GM19240 (cell line): Measurements from ENCODE around the gene FBXO42.

Experiments used
- DNase-seq: peaks from one replicate; pipeline ENCODE4 v3.0.0; 2011; ENCODE audit warnings: low spot score; ENCODE audit not compliant: insufficient read length

The FBXO42 gene

DNA sequence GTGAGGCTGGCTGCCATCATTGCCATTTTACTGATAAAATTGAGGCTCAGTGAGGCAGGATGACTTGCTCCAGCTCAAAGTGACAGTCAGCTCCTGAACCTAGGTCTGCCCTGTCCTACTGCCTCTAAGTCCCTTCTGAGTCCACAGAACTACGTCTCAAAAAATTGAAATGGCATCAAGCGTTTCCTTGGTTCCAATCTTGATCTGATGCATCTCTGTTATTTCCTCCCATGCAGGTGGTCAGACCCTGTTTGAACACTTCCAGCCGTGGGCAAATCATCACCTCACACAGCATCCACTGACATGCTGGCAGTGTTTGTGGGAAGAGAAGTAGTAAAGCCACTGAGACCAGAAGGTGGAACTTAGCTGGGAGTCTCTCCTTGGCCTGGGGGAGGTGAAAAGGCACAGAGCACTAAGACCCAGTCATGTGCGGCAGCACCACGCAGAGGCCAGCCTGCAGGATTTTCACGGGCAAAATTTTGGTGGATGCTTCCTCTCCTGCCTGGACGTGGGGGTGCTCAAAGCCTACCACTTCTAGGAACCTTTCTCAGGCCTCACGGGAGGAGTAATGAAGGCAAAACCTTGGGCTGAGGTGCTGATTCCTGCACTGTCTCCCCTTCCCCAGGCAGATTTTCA lies 107.5 kb downstream of the FBXO42 start:
- DNase-seq: no peak

DNA sequence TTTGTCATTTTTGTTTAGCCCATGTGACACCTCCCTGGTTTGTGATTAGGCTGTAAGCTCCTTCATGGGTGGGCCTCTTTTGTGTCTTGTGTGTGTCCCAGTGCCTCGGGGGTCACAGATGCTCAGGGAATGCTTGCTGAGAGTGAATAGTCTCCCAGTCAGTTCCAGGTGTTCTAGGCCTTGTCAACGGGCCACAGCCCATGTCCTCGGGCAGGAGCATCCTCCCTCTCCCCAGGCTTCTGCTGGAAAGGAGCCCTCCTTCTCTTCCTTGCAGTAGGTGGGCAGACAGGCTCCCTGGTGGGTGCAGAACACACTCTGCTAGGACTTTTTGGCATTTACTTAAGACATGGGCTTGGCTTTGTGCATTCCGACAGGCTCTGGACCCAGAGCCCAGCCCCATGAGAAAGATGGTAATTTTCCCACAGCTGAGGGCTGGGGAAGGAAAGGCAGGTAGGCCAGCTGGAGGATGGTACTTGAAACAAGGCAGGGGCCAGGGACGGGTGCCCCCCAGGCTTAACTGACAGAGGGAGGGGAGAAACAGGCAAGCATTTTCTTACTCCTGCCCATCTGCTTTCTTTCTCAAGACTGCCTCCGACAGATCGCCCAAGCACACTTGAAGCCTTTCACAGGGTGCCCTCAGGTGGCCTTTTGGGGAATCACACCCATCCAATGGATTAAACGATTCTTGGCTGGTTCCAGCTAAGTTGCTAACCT lies 108.2 kb downstream of the FBXO42 start:
- peak; percentile 58 for DNase-seq

DNA sequence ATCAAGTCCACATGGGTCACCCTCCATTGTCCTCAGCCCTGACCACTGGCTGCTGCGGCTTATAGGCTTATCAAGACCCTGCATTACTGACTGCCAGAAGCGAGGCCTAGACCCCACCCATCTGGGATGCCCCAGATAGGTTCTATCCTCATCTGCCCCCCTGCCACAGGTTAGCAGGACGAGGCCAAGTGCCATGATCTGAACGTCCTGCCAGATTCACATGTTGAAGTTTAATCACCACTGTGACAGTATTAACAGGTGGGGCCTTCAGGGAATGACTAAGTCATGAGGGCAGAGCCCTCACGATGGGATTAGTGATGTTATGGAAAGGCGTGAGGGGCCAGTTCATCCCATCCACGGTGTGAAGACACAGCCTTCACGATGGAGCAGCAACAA lies 109.1 kb downstream of the FBXO42 start:
- DNase-seq: no peak

DNA sequence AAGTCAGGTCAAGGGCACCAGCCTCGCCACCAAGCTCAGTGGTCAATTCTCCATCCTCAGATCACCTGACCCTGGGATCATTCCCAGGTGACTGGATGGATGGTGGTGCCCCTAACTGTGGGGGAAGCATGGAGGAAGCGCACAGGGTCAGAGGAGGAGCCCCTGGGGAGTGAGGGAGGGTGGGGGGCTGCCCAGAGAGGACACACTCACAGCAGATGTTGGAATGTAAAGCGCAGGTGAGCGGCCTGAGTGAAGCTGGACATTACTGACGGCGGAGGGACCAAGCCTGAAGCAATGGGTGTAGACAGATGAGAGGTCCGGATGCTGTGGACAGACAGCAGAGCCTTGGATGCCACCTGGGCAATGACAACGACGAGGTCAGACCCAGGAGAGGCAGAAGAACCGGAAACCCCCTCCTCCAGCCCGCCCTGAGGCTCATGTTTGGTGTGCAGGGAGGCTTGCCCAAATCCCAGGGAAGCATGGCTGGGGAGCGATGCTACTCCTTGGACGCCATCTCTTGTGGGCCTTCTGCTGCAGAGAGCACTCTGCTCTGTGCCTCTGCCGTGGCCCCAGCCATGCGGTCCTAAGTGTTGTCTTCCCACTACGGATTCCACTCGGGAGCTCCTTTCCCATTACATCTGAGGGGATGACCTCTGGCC lies 109.6 kb downstream of the FBXO42 start:
- DNase-seq: no peak

DNA sequence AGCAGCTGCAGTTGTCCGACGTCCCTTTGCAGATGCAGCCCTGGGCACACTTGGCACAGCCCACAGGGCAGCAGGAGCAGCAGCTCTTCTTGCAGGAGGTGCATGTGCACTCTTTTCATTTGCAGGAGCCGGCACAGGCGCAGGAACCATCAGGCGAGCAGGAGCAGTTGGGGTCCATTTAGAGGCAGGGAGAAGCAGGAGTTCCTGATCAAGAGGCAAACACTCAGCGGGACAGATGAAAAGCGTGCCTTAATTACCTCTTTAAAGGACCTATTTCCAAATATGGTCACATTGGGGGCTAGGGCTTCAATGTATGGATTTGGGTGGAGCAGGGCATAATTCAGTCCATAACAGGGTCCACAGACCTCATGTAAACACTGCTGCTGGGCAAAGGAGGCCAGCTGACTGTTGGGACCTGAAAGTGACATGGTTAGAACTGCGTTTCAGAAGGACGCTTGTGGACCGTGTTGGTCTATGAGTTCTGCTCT lies 111.0 kb downstream of the FBXO42 start:
- DNase-seq: no peak

DNA sequence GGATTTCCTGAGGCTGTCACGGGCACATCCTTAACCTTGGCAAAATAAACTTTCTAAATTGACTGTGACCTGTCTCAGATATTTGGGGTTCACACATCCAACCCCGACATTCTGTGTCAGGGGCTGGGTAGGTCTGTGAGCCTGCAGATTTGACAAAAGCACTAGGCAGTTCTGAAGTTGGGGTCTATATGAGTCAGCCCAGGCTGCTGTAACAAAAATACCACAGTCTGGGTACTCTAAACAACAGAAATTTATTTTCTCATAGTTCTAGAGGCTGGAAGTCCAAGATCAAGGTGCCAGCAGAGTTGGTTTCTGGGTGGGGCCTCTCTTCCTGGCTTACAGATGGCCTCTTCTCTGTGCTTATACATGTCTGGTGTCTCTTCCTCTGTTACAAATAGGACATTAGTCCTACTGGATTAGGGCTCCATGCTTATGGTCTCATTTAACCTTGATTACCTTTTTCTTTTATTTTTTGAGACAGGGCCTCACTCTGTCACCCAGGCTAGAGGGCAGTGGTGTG lies 112.2 kb downstream of the FBXO42 start:
- DNase-seq: no peak

DNA sequence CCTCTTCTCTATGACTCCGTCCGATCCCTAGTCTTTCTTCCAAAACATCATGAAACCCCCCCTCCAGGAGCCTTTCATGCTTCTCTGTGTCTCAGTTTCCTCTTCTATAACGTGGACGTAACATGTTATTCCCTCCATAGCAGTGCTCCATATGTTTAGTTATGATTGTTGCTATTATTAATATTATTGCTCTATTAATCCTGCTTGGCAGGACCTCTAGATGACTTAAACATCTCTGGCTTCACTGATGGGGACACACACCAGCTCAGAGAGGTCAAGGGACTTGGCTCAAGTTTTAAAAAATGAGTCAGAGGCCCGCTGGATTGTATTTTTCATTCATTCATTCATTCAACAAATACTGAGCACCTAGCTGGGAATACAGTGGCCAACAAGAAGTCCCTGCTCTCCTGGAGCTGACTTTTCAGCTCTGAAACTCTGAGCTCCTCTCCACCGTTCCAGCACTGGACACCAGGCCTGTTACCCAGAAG lies 114.9 kb downstream of the FBXO42 start:
- no peak for DNase-seq

DNA sequence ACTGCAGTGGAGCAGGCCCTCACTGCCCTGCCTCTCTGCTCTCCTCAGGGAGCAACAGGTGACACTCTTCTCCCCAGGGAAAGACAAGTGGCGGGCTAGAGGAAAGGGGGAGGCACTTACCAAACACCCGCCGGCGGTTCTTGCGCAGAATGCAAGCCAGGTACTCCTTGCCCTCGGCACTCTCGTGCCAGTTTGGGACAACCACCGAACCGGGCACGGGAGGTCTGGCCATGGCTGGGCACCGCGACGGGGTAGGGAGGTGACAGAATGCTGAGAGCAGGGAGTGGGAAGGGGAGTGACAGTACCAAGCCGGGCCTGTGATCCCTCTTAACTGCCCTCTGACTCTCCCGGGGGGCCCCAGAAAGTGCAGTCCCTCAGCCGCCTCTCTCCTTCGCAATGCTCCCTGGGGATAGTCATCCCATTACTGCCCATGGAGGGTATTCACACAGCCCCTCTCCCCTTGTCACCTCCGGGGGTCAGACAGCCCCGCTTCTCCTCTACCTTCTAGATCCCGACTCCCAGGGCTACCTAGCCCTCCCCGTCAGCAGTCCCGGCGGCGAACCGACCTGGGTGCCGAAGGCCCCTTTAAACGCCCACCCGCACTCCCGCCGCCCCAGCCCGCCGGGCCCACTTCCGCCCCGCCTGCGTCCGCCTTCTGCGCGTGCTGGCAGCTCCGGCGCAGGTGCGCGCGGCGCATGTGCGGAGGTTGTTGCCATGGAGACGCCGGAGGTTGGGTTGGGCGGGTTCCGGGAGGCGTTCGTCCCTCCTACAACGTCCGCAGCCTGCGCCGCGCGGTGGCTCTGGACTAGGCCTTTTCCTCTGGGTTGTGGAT lies 115.6 kb downstream of the FBXO42 start, which contains the start of gene CPLANE2:
CPLANE2 (minus strand) TSS at position 673 of the 832 bp plus-strand sequence; CDS start at position 232, 441 bp downstream.
- peak; percentile 95 for DNase-seq

DNA sequence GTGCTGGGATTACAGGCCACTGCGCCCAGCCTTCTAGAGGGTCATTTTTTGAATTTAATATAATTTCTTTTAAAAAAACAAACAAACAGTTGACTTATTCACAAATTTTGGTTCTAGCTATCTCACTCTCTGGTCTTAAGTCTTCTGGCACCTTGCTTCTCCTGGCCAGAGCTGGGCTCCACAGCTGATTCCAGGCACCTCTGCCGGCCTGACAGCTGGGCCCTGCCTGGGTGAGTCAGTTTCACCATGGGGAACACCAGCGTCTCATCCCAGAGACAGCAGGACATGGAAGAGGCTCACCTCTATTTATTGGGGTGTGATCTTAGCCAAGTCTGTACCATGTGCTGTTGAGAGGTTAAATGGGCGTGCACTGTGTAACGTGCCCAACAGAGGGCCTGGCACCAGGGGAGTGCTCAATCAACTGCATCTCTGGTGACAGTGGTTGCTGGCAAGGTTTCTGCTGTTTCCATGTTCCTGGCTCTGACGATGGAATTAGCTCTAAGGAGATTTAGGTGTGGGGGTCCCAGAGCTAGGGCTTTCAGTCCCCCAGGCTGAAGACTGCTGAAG lies 116.3 kb downstream of the FBXO42 start:
- no peak for DNase-seq

DNA sequence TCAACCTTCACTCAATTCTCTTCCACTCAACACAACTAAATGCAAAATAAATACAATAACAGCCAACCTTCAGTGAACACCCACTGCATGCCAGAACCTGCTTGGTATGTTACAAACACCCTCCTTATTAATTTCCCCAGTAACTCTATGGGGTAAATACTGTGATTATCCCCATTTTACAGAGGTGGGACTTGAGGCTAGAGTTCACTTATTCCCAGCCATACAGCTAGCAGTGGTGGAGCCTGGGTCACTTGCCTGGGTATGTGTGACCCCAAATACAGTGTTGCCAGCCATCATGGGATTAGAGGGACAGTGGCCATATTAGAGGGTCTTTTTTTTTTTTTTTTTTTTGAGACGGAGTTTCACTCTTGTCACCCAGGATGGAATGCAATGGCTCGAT lies 116.9 kb downstream of the FBXO42 start:
- no peak for DNase-seq

DNA sequence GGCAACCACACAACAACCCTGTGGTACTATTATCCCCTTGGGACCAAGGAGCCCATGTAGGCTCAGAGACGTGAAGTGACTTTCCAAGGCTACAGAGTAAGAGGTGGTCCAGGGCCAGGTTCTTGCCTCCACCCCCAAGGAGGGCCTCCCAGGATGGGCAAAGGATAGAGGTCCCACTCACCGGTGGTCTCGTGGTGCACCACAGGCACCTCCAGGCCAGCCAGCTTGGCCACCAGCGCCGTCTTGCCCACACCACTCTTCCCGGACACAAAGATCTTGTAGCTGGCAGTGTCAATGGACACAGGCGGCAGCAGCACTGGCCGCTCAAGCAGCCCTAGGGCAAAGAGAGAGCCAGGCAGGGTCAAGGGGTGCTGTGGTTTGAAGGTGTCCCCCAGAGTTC lies 118.8 kb downstream of the FBXO42 start:
- no peak for DNase-seq

DNA sequence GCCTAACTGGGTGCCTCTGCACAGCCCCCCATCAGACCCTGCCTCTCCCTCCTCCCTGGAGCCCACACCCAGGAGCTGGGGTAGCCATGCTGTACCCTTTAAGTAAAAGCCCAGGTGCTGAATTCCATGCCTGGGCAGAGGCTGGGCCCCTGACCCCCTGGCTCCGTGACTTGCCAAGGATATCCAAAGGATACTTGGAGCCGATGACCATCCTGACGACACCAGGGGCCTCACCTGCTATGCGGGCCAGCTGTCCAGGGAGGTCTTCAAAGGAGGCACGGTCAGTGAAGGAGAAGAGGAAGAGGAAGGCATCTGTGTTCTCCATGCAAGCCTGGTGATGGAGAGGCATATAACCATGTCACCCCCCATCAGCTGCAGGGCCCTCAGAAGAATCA lies 120.0 kb downstream of the FBXO42 start:
- no peak for DNase-seq

DNA sequence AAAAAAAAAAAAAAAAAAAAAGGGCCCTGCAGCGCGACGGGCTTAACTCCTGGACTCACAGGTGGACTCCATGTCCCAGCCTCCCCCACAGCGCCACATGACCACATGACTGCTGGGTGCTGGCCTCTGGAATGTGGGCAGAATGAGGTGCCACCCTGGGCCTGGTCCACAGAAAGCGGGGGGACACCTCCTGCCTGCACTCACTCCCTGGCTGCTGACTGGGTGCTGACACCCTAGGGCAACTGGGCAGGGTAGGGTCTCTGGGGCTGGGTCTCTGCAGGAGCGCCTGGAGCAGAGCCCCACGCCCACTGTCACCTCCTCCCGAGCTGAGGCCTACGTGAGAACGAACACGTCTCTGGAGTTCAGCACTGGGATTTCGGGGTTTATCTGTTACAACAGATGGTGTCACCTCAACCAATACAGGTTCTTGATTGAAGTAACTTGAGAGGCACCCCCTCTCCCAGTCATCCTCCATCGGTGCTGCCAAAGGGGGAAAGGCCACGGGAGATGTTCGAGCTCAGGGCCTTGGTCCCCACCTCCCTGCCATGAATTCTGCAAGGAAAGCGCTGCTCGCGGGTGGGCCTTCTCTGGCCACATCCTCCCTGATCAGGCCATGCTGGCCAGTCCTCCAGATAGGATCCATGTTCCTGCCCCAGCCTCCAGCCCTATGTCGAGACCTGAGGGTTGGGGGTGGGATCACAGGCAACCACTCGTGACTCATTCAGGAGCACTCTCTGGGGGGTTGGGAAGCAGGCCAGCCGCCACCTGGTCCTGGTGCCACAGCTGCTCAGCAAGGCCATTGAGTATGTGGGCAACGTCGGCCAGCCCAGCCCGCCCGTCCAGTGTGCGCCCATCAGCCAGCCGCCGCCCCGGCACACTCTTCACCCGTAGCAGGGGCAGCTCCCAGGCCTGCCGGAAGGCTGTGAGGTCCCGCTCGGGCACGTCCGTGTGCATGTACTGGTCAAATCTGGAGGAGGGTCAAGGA lies 120.7 kb downstream of the FBXO42 start:
- DNase-seq: no peak

DNA sequence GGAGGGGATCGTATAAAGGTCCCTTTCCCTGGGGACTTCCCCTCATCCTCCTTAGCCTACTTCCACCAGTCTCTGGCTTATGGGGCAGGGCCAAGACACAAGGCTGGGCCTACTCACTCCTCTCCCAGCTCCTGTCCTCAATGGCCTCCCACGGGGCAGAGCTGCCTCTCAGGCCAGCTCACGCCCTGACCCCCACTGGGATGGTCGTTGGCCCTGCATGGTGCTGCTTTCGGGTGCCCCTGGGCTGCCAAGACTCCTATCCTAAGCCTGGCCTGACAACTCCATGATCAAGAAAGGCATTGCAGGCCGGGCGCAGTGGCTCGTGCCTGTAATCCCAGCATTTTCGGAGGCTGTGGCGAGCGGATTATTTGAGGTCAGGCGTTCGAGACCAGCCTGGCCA lies 121.5 kb downstream of the FBXO42 start:
- DNase-seq: no peak

DNA sequence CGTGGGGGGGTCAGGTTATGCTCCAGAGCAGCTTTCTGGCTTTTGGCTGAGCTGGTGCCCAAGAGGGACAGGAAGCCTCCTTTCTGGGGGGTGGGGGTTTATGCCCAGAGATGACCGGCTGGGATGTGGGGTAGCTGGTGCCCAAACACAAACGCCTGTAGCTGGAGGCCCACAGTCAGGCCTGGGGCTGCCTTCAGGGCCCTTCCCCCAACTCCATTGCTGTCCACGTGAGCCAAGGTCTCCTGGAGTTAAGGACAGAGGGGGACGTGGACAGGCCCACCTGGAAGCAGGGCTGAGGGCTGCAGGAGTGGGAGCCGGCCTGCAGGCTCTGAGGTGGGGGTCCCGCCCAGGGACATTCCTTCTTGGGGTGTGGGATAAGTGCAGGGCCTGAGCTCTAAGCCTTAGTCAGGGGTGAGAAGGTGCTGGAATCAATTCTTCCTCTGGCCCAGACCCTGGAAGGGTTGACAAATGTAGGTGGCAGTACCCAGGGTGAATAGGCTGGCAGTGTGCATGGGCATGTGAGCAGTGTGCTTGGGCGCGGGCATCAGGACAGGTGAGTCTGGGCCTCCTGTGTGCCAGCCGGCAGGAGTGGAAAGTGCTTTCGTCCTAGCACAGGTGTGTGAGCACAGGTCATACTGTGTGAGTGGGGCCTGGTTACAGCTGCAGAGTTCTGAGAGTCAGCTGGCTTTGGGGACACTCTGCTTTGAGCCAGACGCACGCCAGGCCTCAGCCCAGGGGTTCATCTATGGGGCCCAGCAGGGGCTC lies 122.1 kb downstream of the FBXO42 start:
- DNase-seq: no peak

DNA sequence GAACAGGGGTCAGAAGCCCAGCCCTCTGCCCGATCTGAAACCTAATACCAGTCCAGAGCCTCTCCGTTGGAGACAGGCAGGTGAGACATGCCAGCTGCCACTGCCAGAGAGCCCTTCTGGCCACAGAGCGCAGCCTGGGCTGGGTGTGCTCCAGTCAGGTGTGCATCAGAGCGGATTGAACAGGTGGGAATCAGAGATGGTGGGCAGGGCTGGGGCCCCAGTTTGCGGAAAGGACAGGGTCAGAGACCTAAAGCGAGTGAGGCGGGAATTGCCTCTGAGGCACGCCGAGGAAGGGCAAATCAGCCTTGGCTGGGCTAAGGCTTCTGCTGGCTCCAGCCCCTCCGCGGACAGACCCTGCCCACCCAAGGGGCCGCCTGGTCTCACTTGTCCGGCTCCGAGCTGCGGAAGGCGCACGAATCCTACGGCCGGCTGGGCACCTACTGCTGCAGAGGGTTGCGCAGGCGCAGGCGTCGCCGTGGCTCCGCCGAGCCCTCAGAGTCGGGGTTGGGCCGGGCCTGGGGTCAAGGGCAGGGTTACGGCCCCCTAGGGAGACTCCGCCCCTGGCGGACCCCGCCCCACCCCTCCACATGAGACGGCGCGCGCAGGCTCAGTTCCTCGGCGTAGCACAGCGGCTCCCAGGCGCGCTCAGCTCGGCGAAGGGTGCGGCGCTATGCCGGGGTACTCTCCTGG lies 125.6 kb downstream of the FBXO42 start:
- no peak for DNase-seq

DNA sequence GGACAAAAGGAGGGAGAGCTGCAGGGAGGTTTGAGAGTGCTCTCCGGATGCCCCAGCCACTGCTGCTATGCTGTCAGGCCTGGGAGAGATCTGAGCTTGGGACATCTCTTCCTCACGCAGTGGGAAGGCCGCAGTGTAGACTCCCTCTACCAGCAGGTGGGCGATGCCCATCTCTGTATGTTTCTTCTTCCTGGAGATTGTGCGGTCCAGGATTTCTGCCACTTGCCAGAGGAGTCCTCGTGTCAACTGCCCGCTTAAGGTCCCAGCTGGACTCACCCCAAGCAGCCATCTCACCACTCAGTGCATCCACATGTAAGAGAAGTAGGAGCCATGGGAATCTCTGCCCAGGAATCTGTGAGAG lies 126.2 kb downstream of the FBXO42 start:
- no peak for DNase-seq

DNA sequence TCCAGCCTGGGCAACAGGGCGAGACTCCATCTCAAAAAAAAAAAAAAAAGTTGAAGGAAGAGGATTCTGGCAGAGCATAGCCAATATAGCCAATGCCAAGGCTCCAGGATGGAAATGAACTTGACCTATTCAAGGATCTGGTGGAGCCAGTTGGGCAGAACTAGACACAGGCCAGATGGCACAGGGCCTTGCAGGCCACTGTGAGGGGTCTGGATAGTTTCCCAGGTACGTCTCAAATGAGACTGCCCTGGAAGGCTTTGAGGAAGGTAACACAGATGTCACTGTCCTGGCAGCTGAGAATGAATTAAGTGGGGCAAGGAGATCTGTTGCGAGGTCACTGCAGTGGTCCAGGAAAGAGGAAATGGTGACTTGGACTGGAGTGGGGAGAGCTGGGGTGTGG lies 127.8 kb downstream of the FBXO42 start:
- DNase-seq: no peak
